GM06990 (cell line): ENCODE data around the gene PHLDB1.

Source experiments
- DNase-seq: peaks from one replicate; pipeline ENCODE4 v3.0.0-alpha.2; 2011; ENCODE audit not compliant: insufficient read length; ENCODE audit errors: extremely low read depth
- H3K27me3 ChIP-seq: replicated peaks from 2 replicates; pipeline ENCODE4 v1.6.0; 2011; ENCODE audit warnings: low read length; ENCODE audit not compliant: control insufficient read depth, insufficient read depth
- H3K36me3 ChIP-seq: 2 replicates; pipeline ENCODE4 v1.5.1; 2011; ENCODE audit warnings: low read length; ENCODE audit not compliant: control insufficient read depth, insufficient read depth
- H3K4me3 ChIP-seq: replicated peaks from 2 replicates; pipeline ENCODE4 v1.5.1; 2011; ENCODE audit warnings: low read depth, mild to moderate bottlenecking, control low read depth, low read length
- CTCF ChIP-seq: IDR thresholded peaks from 2 replicates; pipeline ENCODE4 v1.5.1; 2011; ENCODE audit warnings: low read length, control low read depth, mild to moderate bottlenecking, inconsistent platforms; ENCODE audit not compliant: insufficient read depth, poor library complexity, severe bottlenecking

Gene PHLDB1

GRCh38 chr11:118659953-118660680 lies 52.7 kb downstream of the PHLDB1 start:
- TF ChIP-seq CTCF: no peak
- H3K36me3 ChIP-seq: no peaks in the 10 kb centered on the region
- no peak overlapping the region for H3K4me3 ChIP-seq

GRCh38 chr11:118660681-118661424 lies 53.4 kb downstream of the PHLDB1 start:
- Histone ChIP-seq H3K27me3 (no peaks in the 10 kb centered on the region; the same call in 1 of the 2 replicates), H3K36me3 (no peaks in the 10 kb centered on the region), H3K4me3 (no peak overlapping the region)
- no peak for DNase-seq
- TF ChIP-seq CTCF: no peak

More at GRCh38 chr11:118659953-118660680, 52.7 kb downstream of the PHLDB1 start:
- no peak for DNase-seq
- no peaks in the 10 kb centered on the region; the same call in 1 of the 2 replicates for H3K27me3 ChIP-seq

GRCh38 chr11:118661425-118662301 lies 54.2 kb downstream of the PHLDB1 start:
- no peak for TF ChIP-seq CTCF
- Histone ChIP-seq H3K27me3 (no peaks in the 10 kb centered on the region; the same call in 1 of the 2 replicates), H3K4me3 (no peak overlapping the region), H3K36me3 (no peaks in the 10 kb centered on the region)
- DNase-seq: no peak

GRCh38 chr11:118662401-118663271 lies 55.2 kb downstream of the PHLDB1 start:
- Histone ChIP-seq H3K27me3 (no peaks in the 10 kb centered on the region; the same call in 1 of the 2 replicates), H3K4me3 (no peak overlapping the region), H3K36me3 (no peaks in the 10 kb centered on the region)
- no peak for DNase-seq
- no peak for TF ChIP-seq CTCF

GRCh38 chr11:118663381-118663780 lies 56.0 kb downstream of the PHLDB1 start:
- no peak overlapping the region for H3K4me3 ChIP-seq
- no peak for DNase-seq
- no peaks in the 10 kb centered on the region; the same call in 1 of the 2 replicates for H3K27me3 ChIP-seq
- H3K36me3 ChIP-seq: no peaks in the 10 kb centered on the region
- TF ChIP-seq CTCF: no peak
